Measurements from ENCODE around the gene OSBPL9.
"Not testable (repeated sequence)": the region's sequence is repeated elsewhere in the genome, so short reads cannot be mapped to it uniquely, and the experiment has no call there.

Gene OSBPL9

GRCh38 chr1:51669816-51670215 is 52.9 kb downstream of the OSBPL9 start:
- no peak for DNase-seq

DNA sequence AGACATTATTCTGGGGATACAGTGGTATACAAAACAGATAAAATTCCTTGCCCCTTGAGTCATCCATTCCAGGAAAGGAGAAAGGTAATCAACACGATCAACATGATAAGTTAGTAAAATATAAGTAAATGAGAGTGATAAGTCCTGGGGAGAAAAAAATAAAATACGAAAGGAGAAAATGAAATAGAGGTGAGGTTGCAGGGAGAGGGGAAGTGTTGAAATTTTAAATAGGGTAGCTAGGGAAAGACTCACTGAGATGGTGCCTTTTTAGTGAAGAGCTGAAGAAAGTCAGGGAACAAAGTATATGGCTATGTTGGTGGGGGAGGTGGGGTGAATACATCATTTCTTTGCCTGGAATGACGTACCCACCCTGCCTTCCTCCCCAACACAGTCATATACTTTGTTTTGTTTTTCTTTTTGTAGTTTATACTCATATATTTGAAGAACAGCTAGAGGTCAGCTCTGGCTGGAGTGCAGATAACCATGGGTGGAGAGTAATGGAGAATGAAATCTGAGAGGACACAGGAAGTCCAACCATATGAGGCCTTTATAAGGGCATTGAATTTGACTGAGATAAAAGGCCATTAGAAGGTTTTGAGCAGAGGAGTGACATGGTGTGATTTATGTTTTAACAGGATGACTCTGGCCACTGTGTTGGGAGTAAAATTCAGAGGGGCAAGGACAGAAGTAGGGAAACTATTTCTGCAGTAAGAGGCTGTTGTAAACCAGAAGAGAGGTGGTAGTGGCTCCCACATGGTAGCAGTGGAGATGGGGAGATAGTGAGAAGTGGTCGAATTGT is 54.8 kb downstream of the OSBPL9 start:
- no peak for DNase-seq

- DNase-seq = no peak
Measured at GRCh38 chr1:51673279-51673678, 56.4 kb downstream of the OSBPL9 start.

GRCh38 chr1:51675177-51675780 is 58.4 kb downstream of the OSBPL9 start:
- no peak for DNase-seq

DNA sequence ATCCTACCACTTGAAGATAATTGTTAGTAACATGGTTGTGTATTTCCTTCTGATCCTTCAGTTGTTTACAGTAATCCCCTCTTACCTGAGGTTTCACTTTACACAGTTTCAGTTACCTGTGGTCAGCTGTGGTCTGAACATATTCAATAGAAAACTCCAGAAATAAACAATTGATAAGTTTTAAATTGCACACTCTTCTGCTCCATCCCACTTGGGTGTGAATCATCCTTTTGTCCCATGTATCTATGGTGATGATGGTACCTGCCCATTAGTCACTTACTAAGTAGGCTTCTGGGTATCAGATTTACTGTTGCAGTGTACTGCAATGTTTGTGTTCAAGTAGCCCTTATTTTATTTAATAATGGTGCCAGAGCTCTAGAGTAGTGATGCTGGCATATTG is 62.5 kb downstream of the OSBPL9 start:
- no peak for DNase-seq

DNA sequence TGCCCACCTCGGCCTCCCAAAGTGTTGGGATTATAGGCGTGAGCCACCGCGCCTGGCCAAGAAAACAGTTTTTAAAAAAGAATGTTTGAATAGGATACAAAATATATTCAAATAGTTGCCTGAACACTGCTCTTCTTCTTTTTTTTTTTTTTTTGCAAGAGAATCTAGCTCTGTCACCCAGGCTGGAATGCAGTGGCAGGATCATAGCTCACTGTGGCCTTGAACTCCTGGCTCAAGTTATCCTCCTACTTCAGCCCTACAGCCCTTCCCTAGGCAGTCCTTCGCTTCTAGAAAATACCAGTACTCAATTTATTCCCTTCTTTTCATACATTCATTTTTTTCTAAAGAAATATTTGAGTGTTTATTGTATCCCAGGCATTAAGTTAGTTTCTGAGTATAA is 67.9 kb downstream of the OSBPL9 start:
- DNase-seq = no peak

DNA sequence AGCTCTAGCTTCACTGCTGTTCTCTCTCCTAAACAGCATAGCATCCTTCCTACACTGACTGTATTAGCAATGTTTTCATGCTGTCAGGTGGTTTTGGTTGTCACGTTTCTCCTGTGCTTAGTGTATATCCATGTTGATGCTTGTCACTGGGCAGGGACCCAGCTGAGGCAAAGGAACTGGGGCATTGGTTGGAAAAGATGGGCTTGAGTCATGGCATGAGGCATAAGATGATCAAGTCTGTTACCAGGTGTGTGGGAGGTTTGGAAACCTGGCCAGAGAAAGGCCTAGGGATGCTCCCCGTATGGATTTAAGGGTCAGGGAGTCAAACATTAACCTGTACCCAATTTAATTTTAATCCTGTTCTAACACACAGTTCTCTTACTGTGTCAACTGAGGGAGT is 69.6 kb downstream of the OSBPL9 start:
- DNase-seq = no peak

DNA sequence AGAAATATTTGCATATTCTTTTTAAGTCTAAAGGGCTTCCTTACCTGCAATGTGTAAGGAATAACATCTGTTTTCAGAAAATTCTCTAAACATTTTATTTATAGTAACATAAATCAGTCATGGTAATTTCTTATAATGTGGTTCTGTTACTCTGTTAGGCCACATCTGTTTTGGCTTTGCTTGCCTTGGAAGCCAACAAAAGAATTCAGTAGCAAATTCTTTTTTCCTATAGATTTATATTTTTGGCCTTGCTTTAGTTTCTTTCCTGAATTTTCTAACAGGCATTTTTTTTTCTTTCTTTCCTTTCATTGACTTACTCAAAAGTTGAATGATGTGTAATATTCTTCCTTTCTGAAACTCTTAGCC is 72.2 kb downstream of the OSBPL9 start:
- DNase-seq = no peak

DNA sequence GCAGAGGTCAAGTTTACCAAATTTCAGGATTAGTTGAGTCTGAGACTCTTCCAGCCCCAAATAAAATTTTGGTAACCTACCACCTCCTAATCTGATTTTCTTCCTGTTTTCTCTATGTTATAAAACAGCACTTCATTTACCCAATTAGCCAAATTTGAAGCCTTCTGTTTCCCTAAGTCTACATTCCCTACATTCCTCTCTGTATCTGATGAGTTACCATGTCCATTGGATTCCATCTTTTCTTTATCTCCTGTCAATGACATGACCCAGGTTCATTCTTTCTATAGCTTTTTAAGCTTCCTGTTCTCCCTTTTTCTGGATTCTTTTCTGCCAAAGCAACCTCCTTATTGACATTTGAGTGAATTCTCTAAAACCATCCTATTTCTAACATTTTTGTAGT is 72.8 kb downstream of the OSBPL9 start:
- no peak for DNase-seq

GRCh38 chr1:51690285-51690961 is 73.5 kb downstream of the OSBPL9 start:
- no peak for DNase-seq

- DNase-seq = no peak
Measured at GRCh38 chr1:51691920-51692319, 75.0 kb downstream of the OSBPL9 start.

DNA sequence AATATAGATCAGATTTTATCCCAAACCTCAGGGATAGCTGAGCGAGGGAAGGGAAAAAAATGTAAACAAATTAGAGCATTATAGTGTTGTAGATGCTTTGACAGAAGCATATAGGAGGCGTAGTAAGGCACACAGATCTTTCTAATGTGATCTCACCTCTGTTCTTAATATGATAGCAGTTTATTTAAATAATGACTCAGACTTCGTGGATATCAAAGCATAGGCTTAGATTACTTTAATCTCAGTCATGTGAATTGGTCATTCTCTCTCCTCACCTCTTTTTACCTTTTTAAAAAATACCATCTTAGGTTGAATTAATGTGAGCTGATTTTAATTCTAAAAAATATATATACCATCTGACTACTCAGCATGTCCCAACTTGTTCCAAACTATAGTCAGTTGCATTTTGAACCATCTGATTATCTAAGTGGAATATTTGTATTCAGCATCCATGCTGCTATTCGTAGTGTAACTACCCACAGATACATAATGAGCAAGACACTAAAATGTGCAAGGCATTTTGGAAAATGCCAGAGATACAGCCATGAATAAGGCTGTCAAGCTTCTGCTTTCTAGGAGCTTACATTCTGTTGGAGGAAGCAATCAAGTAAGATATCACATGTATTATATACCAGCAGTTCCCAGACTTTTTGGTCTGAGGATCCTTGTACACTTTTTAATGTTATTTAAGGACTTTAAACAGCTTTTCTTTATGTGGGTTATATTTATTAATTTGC is 76.7 kb downstream of the OSBPL9 start:
- DNase-seq = no peak

- no peak for DNase-seq
Measured at GRCh38 chr1:51697166-51697565, 80.3 kb downstream of the OSBPL9 start.

DNA sequence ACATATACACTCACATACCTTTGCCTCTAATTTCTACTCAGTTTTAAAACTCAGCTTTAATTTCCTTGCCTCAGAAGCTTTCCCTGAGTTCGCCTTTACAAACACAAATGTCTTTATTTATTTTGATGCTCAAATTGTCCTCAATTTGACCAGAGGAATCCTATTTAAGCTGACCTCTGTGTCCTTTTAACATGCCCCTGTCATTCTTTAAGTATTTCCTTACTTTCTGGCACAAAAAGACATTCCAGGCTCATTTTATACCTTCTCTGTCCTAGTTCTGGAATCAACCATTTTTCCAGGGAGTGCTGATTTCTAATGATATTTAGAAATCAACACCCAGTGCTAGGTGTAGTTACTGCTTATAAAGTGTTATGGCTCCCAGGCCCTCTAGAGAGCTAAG is 82.5 kb downstream of the OSBPL9 start:
- DNase-seq = no peak

DNA sequence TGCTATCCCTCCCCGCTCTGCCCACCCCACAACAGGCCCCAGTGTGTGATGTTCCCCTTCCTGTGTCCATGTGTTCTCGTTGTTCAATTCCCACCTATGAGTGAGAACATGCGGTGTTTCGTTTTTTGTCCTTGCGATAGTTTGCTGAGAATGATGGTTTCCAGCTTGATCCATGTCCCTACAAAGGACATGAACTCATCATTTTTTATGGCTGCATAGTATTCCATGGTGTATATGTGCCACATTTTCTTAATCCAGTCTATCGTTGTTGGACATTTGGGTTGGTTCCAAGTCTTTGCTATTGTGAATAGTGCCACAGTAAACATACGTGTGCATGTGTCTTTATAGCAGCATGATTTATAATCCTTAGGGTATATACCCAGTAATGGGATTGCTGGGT is 84.9 kb downstream of the OSBPL9 start:
- not testable (repeated sequence) for DNase-seq

DNA sequence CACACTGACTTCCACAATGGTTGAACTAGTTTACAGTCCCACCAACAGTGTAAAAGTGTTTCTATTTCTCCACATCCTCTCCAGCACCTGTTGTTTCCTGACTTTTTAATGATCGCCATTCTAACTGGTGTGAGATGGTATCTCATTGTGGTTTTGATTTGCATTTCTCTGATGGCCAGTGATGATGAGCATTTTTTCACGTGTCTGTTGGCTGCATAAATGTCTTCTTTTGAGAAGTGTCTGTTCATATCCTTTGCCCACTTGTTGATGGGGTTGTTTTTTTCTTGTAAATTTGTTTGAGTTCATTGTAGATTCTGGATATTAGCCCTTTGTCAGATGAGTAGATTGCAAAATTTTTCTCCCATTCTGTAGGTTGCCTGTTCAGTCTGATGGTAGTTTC is 85.3 kb downstream of the OSBPL9 start:
- not testable (repeated sequence) for DNase-seq

- no peak for DNase-seq
Measured at GRCh38 chr1:51705035-51705434, 88.1 kb downstream of the OSBPL9 start.

DNA sequence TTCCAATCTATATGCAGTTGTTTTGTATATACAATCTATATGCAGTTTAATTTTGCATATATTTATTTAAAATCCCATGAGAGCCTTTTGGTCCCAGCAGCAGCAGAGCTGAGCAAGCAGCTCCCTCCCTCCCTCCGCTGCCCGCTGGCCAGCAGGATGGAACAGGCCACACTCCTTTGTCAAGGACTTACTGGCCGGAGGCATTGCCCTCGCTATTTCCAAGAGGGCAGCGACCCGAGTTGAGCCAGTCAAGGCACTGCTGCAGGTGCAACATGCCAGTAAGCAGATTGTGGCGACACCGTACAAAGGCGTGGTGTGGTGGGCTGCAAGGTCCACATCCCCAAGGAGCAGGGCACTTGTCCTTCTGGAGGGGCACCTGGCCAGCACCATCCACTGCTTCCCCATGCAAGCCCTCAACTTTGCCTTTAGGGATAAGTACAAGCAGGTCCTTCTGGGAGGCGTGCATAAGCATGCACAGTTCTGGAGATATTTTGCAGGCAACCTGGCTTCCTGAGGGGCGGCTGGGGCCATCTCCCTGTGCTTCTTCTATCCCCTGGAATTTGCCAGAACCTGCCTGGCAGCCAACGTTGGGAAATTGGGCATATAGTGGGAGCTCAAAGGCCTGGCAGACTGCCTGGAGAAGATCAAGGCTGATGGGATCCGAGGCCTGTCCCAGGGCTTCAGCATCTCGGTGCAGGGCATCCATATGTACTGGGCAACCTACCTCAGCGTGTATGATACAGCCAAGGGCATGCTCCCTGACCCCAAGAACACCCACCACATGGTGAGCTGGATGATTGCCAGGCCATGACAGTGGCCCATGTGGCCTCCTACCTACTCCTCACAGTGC is 92.2 kb downstream of the OSBPL9 start:
- no peak for DNase-seq

- DNase-seq = no peak
Measured at GRCh38 chr1:51709951-51710350, 93.1 kb downstream of the OSBPL9 start.

DNA sequence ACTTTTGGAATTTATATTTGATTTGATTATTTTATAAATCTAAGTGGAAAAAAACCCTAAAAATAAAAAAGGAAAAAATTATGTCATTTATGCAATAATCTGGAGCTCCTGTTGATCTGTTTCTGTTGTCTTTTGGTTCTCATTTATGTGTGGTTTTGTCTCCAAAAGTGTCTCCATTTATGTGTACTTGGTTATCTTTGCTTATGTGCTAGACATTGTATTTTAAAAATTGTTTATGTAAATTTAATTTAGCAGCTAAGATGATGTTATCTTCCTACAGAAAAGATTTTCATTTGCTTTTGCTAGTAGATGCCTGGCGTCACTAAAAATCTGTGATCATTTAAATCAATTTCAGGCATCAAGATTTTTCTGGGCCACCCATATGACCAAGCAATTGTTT is 95.7 kb downstream of the OSBPL9 start:
- DNase-seq = no peak

DNA sequence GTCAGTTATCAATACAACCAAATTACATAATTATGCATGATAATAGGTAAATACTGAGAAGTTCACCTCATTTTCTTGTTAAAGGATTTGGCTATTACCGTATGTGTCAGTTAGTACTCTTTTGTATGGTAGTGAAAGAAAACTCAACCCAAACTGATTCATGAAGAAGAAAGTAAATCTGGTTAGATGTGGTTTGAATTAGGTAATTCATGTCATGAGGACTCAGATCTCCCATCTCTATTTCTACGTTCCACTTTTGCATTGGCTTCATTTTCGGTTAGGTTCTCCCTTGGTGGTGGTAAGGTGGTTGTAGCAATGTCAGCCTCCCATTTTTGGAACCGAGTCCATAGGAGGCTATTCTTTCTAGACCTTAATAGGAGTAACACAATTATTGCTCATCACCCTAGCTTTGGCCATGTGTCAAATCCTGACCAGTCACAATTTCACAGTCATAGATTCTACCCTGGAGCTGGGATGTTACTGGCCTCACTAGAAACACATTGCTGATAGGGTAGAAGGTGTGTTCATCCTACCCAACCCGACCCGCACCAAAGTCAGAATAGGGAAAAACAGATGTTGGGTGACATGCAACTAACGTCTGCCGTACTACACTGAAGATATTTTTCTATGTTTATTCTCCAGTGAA is 97.6 kb downstream of the OSBPL9 start:
- no peak for DNase-seq

GRCh38 chr1:51715369-51715768 is 98.5 kb downstream of the OSBPL9 start:
- DNase-seq = no peak

Measured in activated CD8-positive, alpha-beta memory T cell treated with anti-CD3 and anti-CD28 coated beads, Interleukin-2, amount 50 U/mL, for 4 hours (primary cell).